Measurements from ENCODE around the gene LMAN1L.
"Not testable (repeated sequence)": the region's sequence is repeated elsewhere in the genome, so short reads cannot be mapped to it uniquely, and the experiment has no call there.

Gene LMAN1L

DNA sequence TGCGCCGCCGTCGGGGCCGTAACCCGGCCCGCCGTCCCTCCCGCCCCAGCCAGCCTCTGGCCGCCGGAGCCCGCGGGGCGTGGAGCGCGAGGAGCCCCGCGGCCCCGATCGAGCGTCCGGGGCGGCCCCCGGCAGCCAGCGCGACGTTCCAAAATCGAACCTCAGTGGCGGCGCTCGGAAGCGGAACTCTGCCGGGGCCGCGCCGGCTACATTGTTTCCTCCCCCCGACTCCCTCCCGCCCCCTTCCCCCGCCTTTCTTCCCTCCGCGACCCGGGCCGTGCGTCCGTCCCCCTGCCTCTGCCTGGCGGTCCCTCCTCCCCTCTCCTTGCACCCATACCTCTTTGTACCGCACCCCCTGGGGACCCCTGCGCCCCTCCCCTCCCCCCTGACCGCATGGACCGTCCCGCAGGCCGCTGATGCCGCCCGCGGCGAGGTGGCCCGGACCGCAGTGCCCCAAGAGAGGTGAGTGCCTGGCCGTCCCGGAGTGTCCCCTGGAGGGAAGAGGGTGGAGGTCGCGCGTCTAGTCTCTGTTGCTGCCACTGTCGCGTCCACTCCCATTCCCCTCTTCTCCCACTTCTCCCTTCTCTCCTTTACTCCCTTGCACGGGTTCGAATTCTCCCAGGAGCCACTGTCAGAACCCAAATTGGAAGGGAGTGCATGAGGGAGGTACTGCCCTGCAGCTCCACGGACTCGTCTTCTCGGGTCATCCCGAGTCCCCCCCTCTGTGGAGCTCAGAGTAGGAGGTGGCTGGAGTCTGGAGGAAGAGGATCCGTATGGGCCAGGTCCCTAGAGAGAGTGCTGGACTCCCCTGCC, 30.2 kb upstream of the LMAN1L start:
- peak; percentile 63 for DNase-seq

DNA sequence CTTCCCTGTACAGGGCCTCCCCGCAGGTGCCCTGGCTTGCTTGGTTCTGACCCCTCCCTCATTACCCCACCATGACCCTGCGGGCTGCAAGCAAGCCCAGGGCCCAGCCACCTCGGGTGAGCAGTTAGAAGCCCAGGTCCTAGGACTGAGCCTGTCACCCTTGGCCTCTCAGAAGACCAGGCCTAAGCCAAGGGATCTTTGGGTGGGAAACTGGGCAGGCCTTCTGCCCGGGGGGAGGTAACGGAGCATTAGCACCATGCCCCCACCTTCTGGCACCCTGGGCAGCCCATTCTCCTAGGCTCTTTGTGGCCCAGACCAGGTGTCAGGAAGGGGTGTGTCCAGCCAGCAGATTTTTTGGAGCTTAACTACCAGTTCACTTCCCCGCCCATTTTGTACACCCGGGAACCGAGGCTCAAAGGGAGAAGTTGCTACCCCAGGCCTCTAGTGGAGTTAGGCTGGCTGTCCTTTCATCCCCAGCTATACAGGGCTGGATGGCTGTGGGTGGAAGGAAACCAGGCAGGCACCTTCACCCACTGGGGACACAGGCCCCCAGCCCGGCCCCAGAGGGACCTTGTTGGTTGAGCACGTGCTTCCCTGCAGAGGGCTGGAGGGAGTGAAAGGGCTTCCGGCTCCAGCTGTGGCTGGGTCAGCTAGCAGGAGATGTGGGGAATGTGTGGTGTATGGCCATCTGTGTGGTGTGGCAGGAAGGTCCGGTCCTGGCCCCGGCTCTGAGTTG, 29.4 kb upstream of the LMAN1L start:
- no peak for DNase-seq

GRCh38 chr15:74783808-74784175, 28.8 kb upstream of the LMAN1L start:
- no peak for DNase-seq

DNA sequence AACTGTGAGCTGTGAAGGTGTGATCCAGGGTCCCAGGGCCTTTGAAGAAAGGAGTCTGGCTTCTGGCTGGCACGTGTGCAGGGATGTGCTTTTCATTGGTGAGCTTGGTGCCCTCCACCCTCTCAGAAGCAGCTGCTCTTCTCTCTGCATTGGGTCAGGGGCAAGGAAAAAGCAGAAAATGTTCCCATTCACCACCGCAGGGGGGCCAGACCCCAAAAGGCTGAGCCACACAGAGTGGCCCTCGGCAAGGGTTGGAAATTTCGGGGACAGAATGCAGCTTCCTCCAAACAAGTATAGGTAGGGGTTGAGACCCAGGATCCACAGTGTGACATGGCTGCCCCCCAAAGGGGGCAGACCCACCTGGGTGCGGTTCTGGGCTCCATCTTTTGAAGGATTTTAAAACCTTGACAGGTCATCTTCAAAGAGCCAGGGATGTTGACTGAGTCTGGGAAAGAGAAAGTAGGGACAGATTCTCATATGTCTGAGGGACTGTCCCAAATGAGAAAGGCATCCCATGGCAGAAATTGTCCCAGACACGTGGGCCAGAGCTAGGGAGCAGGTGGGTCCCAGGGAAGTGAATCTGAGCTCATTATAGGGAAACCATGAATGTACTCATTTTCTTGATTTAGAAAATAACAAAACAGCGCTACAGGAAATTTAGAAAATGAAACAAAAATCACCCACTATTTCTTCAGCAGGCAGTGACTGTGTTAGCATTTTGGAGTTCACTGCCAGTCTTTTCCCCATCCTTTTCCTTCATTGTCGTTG, 28.0 kb upstream of the LMAN1L start:
- no peak for DNase-seq

DNA sequence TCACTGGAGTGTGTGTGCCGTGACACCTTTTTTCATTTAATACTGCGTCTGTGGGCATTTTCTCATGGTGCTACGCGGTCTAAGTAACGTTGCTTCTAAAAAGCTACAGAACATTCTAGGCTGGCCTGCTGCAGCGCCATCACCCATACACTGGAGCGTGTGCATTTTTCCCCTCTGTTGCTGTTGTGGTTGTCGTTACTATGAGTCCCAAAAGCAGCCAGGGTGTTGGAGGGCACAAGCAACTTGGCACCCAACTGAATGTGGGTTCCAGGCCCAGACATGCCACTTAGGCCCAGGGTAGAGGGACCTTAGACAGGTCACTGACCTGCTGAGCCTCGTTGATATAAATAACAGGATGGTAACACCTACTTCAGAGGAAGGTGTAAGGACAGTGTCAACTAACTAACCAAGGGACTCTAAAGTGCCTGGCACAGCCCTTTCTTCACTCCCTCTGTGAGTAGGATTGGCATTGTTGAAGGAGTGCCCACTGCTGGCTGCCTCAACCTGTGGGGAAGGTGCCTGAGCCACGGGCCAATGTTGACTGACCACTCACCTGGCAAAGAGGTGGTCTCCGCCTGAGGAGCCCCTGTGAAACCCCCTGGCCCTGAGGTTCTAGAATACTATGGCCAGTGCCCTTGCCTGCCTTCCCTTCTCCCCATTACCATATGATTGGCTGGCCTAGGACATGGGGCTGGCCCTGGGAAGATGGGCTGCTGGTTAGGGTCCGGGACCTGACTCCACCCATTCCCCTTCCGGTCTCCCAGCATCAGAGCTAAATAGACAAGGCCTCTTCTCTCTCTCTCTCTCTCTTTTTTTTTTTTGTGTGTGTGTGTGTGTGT, 27.2 kb upstream of the LMAN1L start:
- DNase-seq = no peak

- not testable (repeated sequence) for DNase-seq
Measured at GRCh38 chr15:74786081-74786480, 26.6 kb upstream of the LMAN1L start.

GRCh38 chr15:74786551-74787165, 26.0 kb upstream of the LMAN1L start:
- no peak for DNase-seq

- peak; percentile 84 for DNase-seq
Measured at GRCh38 chr15:74787251-74788041, 25.2 kb upstream of the LMAN1L start.

- no peak for DNase-seq
Measured at GRCh38 chr15:74788042-74788682, 24.5 kb upstream of the LMAN1L start.

DNA sequence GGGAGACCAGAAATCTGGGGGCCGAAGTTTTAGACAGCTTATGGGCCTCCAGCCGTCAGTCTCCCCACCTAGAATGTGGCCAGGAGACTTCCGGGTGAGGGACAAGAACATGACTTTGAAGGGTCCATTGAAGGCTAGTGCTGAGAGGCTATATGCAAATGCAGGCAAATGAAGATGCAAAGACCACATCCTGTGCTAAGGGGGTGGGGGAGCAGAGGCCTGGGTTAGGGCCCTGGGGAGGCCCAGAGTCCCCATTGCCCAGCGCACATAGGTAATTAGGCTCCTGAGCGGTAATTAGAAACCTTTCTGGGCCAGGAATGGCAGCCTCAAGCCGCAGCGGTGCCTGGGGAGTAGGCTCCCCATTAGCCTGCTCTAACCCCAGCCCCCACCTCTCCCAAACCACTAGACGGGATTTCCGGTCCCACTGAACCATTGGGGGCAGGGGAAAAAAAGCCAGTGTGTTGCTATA, 23.9 kb upstream of the LMAN1L start:
- DNase-seq = no peak

DNA sequence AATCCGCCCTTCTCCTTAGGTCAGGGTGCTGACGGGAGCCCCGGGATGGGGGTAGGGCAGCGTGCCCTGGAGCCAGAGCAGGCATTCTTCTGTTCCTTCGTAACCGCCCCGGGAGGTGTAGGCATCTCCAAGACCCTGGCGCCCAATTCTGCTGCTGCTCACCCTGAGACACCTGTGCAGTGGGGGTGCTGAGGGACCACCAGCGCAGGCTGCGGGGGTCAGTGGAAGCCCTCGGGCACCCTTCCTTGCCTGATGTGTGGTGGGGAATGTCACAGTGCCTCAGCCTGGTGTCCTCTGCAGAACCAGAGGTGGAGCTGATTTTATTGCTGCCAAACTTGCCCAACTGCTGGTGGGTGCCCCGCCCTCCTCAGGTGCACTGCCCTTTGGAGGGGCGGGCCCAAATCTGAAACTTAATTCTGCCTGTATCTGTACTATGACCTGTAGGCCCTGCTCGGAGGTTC, 23.4 kb upstream of the LMAN1L start:
- DNase-seq = no peak

GRCh38 chr15:74789741-74790079, 22.9 kb upstream of the LMAN1L start:
- DNase-seq = no peak

GRCh38 chr15:74790080-74790916, 22.3 kb upstream of the LMAN1L start:
- DNase-seq = no peak

DNA sequence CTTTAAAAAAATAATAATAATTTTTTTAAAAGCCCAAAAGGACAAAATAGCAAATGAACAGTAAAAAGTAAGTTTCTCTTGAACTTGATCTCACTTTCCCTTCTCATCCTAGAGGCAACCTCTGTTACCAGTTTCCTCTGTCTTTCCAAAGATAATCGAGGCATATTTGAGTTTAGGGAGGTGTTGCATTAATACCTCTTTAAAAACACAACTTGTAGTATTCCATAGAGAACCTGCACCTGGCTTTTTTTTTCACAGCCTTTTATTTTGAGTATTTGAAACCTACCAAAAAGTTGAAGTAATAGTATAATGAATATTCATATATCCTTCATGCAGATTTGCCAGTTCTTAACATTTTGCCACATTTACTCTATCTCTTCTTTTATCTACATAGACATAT, 21.6 kb upstream of the LMAN1L start:
- no peak for DNase-seq

DNA sequence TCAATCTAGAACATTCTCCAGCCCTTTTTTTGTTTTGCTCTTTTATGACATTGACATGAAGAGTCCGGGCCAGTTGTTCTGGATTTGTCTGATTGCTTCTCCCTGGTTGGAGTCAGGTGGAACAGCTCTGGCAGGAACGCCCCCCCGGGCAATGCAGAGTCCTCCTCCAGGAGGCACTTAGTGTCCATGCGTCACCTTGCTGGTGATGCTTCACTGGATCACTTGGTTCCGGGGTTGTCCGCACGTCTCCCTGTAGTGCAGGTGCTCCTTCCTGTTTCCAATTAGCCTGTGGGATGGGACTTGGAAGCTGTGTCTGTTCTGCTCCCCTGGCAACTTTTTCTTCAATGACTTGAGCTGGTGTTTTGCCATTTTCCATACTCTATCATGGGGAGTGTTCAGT, 21.0 kb upstream of the LMAN1L start:
- DNase-seq = no peak

GRCh38 chr15:74792227-74793016, 20.2 kb upstream of the LMAN1L start:
- DNase-seq = no peak

GRCh38 chr15:74793135-74794028, 19.3 kb upstream of the LMAN1L start:
- DNase-seq = peak; percentile 77
